Putamen (tissue), 1 donor: ENCODE results near the gene MSRB3.
"Not testable (repeated sequence)": the region's sequence is repeated elsewhere in the genome, so short reads cannot be mapped to it uniquely, and the experiment has no call there.

ENCODE experiments used
- DNase-seq: peaks from one replicate; pipeline ENCODE4 v3.0.0-alpha.2; 2016; ENCODE audit warnings: low spot score

Gene MSRB3

DNA sequence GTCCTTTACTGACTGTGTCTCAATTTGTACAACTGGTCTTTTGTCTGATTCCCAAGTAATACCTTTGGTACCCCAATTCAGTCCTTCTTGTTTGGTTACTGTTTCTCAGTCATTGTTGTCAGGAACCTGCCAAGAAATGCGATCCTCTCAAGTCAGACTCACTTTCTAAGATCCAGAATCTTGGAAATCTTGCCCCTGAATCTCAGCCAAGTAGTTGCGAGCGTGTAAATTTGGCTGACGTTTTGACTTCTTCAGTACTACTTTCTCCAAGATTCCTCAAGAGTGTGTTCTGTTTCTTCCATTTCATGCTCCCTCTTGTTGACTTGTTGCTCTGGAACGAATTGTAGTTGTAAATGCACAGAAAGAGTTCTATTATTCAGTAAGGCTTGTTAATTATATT lies 114.0 kb downstream of the MSRB3 start:
- no peak for DNase-seq

DNA sequence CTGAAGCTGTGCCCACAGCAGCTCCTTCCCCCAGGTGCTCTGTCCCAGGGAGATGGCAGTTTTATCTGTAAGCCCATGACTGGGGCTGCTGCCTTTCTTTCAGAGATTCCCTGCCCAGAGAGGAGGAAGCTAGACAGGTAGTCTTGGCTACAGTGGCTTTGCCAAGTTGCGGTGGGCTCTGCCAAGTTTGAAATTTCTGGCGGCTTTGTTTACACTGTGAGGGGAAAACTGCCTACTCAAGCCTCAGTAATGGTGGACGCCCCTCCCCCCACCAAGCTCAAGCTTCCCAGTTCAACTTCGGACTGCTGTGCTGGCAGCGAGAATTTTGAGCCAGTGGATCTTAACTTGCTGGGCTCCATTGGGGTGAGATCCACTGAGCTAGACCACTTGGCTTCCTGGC lies 124.7 kb downstream of the MSRB3 start:
- no peak for DNase-seq

DNA sequence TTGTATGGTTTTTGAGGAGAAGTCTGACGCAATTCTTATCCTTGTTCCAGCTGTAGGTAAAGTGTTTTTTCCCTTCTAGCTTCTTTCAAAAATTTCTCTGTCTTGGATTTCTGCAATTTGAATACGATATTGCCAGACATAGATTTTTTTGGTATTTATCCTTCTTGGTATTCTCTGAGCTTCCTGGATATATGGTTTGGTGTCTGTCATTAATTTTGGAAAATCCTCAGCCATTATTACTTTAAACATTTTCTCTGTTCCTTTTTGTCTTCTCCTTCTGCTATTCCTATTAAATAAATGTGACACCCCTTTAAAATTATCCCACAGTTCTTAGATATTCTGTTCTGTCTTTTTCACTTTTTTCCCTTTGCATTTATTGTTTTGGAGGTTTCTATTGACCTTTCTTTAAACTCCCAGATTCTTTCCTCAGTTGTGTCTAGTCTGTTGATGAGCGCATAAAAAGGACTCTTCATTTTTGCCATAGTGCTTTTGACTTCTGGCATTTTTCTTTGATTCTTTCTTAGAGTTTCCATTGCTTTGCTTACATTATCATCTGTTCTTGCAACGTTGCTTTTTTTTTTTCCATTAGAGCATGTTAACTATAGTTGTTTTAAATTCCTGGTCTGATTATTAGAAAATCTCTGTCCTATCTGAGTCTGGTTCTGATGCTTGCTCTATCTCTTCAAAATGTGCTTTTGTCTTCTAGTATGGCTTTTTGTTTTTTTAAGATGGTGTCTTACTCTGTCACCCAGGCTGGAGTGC lies 129.1 kb downstream of the MSRB3 start:
- no peak for DNase-seq

DNA sequence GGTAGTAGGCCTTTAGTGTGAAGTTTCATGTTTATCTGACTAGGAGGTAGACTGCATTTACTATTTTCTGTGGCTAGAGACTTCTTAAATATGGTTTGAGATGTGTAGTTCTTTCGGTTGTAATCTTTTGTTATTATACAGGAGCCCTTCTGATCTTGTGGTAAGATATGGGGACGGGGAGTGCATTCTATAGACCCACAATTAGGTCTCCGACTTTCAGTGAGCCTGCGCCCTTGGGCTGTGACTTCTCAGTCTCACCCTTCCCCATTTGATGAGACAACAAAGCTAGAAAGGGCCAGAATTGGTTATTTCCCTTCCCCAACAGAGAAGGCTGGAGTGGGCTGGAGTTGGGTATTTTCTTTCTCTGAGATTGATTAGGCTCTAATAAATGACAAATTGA lies 130.0 kb downstream of the MSRB3 start:
- DNase-seq = no peak

DNA sequence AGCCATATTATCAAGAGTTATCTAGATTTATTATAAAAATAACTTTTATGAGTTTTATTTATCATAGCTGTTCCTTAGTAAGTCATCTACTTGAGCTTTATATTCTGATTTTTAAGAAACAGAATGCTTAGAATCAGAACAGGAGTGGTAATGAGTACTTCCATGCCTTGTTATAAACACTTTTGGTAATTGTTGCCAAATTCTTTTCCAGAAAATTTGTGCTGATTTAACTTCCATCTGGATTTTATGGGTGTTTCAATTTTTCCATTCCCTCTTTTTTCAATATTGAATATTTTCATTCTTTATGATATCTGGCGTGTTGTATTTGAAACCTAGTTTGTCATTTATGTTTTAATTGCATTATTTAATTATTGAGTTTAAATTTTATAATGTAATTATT lies 131.2 kb downstream of the MSRB3 start:
- no peak for DNase-seq

DNA sequence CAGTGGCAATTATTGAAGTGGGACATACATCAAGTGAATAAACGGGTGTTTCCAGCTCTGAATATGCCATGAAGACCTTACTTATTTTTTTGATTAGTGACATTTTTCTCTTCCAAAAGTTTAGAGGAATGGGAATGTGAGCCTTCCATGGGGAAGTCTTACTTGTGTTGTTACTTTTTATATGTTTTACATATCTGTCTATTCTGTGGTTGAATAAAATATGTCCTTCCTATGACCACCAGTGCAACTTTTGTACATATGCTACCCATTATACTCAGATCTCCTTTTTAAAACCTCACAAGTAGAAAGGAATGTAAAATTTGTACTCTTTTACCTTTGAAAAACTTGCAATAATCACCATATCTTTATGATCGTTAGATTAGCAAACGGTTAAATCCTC lies 132.7 kb downstream of the MSRB3 start:
- DNase-seq = no peak

DNA sequence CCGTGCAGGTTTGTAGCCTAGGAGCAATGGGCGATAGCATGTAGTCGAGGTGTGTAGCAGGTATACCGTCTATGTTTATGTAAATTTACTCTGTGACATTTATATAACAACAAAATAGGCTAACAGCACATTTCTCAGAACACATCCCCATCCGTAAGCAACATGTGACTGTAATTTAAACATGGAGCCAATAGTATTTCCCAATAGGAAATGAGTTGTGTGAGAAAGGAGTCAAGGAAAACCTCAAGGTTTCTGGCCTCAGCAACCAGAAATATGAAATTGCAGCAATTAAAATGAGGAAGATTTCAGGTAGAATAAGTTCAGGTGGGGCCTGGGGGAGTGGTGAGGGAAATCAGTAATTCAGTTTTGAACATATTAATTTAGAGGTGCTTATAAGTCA lies 136.0 kb downstream of the MSRB3 start:
- no peak for DNase-seq

DNA sequence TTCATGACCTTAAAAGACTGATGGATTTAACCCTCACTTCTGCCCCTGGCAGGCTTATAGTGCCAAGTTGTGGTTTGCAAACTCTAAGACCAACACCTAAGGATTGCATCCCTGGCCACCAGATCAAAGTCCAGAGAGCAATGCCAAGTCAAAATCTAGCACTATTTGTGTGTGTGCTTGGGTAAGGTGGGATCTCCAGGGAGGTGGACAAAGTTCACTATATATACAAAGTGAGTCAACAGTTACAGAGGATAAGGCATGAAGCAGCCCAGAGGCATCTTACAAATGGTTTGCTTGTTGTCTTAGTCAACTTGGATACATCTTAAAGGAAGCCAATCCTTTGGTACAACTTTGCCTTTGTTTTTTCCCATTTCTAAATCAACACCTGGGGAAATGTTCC lies 137.3 kb downstream of the MSRB3 start:
- DNase-seq = no peak

DNA sequence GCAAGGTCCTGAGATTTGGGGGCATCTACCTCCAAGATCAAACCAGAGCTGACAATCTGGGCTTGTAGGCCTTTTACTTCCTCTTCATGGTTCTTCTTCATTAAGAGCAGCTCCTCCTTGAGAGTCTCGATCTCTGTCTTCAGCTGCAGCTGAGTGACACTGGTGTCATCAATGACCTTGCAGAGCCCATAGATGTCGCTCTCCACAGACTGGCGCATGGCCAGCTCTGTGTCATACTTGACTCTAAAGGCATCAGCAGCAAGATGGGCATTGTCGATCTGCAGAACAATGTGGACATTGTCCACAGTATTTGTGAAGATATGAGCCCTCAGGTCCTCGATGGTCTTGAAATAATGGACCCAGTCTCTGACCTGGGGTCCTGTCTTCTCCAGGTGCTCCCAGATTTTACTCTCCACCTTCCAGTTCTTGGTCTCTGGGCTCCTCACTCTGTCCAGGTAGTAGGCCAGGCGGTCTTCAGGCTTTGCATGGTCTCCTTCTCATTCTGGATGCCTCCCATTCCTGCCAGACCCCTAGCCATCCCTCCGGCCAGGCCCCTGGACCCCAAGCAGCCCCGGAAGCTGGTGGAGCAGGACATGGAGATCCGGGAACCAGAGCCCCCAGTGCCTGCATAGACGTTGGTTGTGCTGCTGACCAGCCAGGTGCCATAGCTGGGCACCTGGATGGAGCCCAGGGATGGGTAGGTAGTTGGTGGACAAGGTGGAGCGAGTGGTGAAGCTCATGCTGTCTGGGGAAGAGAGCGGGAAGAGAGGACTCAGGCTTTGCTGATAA lies 141.0 kb downstream of the MSRB3 start:
- DNase-seq = no peak

DNA sequence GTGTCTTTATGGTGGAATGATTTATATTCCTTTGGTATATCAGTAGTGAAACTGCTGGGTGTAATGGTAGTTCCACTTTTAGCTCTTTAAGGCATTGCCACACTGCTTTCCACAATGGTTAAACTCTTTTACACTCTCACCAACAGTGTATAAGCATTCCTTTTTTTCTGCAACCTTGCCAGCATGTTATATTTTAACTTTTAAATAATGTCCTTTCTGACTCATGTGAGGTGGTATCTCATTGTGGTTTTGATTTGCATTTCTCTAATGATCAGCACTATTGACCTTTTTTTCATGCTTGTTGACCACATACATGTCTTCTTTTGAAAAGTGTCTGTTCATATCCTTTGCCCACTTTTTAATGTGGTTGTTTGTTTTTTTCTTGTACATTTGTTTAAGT lies 142.5 kb downstream of the MSRB3 start:
- no peak for DNase-seq

DNA sequence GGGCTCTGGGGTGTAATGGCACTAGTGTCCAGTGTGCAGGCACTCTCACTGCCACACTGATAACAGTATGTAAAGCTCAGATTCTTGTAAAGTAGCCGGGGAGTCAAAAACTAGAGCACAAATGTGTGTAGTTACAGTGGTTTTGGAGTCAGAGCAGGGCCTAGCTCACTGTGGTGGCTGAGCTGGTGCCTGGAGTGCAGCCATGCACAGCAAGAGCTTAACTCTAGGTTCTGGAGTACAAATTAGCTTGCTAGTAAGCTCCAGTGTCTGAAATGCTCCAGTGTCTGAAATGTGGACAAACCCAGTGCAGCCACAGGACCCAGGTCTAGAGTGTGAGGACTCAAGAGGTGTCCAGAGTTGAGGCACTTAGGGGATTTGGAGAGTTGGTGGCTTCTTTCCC lies 149.2 kb downstream of the MSRB3 start:
- DNase-seq = no peak

DNA sequence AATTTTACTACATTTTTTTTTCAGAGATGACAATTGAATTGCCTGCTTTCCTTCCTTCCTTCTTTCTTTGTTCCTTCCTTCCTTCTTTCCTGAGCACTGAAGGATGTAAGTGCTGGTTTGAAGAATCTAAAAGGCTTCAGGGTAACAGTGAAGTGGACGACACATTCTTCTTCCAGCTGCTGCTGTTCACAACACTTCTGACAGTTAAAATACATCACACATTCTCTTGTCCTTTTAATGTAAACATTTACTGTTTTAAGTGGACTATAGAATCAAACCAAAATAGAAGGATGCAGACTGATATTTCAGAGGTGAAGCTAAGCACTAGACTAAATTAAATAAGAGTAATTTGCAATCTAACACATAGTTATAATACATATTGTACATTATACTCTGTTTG lies 151.5 kb downstream of the MSRB3 start:
- no peak for DNase-seq

DNA sequence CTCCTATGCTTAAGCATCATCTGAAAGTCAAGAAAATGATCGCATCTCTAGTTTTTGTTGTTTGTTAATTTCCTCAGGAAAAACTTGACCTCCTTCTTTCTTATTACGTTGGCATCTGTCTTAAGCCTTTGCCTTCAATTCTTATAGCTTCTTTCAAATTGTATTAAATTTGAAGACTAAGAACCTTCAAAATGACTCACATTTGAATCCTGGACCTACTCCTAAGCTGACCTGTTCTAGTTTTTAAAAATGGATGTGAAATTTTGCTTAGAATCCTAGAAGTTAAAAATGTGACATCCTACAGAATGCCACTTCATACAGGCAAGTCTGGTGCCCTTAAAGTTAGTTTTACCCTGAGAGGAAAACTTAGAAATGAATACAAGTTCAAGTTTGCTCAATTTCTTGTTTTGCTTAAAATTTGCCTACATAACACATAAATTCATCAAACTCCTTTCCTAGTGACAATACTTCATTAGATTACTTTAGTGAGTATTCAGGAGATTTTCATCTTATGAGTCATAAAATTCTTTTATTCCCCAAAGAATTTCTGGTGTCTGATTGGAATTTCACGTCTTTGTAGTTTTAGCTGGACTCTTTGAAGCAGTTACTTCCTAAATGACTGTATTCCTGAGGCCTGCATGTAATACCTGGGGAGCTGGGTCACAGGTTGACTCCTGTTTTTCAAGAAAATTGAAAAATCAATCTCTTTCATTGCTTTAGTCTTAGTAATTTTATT lies 152.3 kb downstream of the MSRB3 start:
- DNase-seq = no peak

DNA sequence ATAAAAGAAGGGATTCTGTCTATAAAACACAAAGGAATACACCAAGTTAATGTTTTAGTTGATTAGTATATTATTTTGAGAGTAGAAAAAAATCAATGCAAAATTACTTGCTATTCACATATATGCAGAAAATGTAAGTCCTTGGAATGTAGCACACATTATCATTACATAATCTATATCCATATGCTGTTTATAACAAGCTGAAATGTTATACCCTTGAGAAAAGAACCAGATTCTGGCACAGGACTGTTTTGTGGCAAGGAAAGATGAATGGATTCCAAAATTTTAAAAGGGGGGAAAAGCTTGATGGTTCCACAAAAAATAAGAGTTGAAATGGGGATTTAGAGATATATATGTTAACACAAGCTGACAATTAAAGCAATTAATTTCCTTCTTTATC lies 153.6 kb downstream of the MSRB3 start:
- DNase-seq = no peak

DNA sequence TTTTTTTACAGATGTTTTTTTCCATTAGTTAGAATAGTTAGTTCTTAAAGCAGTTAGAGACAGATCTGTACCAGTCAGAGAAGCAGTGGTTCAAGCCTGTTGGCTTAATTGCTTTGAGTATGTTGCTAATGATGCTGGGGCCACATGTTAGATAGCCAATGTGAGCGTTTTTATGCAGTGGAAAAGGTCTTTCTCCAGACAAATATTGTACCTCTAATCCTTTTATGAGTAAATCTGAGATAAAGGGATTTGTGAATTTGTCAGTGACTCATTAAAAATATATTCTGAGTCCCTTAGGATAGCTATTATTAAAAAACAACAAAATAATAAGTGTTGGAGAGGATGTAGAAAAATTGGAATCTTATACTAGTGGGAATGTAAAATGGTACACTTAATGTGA lies 154.2 kb downstream of the MSRB3 start:
- no peak for DNase-seq

DNA sequence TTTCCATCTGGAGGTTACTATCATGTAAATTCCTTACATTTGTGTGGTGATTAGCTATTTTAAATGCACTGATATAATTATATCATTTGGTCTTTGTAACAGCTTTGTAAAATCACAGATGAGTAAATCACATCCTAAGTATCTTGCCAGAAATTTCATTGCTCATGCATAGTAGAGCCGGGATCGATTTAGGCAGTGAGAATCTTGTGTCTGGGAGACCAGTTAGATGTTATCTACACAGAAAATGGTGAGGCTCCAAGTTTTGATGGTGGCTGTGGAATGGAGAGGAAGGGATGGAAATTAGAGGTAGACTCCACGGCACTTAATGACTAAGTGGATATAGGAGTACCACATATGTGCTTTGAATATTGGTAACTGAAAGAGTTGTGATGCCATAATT lies 156.3 kb downstream of the MSRB3 start:
- no peak for DNase-seq

DNA sequence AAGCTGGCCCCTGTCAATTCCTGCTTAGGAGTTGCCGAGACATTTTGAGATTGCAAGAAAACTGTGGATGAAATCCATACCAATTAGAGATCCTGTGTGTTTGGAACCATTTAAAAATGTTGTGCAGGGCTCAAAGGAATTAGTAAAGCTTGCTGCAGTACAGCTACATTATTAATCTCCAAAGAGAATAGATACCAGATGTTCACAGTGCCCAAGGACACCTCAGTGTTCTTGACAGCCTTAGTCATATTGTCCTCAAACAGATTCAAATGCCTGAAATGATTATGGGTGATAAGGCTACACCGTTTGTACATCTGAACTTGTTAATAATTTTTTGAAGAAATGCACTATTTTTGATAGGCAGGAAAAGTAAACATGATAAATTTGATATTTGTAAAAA lies 164.6 kb downstream of the MSRB3 start:
- no peak for DNase-seq

DNA sequence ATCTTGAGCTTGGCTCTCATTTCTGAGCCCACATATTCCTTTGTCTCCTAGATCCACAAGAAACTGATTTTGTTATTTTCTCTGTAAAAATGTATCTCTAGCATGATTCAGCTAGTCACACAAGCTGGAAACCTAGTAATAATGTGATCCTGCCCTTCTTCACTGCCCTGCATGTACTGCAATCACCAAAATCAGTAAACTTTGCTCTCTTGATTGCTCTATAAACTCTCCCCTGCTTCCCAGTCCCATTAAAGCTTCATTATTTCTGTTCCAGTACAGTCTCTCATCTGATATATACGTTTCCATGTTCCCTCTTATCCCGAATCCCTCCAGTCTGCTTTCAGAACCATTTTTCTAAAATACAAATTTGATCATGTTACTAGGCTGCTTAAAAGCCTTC lies 166.5 kb downstream of the MSRB3 start:
- no peak for DNase-seq

DNA sequence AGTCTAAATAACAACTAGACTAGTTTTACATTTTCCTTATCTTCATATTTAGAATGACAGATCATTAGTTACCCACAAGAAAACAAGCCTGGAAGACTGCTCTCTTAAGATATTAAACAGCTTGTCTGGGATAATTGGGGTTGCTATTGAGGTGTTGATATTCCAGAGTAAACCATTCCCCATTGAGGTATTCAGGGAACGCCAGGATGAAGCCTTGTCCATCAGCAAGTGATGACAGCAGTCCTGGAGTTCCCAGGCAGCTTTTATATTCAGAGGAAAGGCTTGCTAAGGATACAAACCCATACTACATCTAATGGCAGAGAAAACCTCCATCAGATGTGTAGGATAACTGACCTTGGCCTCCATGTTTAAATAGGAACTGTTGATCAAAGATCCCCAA lies 168.4 kb downstream of the MSRB3 start:
- DNase-seq = no peak

DNA sequence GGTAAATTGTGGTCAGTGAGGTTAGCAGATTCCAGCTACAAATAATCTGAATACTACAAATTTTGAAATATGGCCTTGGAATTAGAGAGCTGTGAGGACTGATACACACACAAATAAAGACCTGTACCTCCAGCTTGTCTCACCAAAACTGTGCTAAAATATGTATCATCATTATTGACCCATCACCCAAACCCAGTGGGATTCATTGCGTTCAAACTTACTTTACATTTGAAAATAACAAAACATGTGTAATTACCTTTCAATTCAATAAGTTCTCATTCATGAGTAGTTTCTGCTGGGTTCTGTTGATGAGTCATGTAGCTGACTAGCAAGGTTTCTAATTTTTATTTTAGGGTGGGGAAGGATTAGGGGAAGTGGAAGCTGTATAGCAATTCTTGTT lies 170.9 kb downstream of the MSRB3 start:
- no peak for DNase-seq

DNA sequence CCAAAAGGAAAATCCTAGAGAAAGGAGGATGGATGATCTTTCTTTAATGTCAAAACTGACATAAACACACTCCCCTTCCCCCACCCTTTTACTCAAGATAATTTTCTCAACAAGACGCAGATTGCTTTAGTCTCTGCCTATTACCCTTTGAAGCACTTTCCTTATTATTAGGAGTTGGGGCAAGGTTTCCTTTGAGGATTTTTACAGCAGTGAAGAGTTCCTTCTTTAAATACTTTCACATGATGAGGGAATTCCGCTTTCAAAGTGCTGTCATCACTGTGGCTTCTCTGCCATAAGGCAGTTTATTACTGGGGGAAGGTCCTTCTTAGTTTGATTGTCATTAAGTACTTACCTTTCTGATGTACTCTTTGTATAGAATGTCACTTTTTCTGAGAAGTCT lies 172.1 kb downstream of the MSRB3 start:
- no peak for DNase-seq

DNA sequence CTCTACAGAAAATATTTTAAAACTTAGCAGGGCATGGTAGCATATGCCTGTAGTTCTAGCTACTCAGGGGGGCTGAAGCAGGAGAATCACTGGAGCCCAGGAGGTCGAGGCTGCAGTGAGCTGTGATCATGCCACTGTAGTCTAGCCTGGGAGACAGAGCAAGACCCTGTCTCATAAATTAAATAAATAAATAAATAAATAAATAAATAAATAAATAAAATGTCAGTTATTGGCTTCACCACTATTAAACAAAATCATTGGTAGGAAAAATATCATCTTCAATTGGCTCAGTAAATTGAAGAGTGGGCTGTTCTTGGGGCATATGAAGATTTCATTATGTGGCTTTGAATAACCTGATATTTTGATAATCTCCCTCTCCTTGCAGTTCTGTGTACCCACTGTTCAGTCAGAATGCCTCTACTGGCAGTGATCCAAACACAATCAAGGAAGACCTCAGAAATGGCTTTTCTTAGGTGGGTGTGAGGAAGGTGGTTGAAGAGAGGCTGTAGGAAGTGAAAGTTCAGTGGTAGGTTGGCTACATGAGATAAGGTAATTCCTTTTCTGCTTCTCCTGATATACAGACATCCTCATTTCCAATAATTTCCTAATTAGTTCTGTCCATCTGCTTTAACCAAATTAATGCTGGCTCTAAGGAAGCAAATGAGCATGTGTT lies 175.8 kb downstream of the MSRB3 start:
- no peak for DNase-seq

DNA sequence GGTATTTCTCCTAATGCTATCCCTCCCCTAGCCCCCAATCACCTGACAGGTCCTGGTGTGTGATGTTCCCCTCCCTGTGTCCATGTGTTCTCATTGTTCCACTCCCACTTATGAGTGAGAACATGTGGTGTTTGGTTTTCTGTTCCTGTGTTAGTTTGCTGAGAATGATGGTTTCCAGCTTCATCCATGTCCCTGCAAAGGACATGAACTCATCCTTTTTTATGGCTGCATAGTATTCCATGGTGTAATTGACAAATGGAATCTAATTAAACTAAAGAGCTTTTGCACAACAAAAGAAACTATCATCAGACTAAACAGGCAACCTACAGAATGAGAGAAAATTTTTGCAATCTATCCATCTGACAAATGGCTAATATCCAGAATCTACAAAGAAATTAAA lies 178.9 kb downstream of the MSRB3 start:
- DNase-seq = not testable (repeated sequence)
